Tibial artery (tissue), 4 donors: Measurements from ENCODE around the gene CCDC171.

Experiments
- DNase-seq, 2 donors: peaks; one replicate each; pipeline ENCODE4 v3.0.0-alpha.2; 2019
- H3K27ac ChIP-seq, 2 donors: fragments of 200-600 bp; sonication (generic) in 1 of 2; 1 replicate in 1 of 2; 2 replicates in 1 of 2; pipeline ENCODE4 v1.5.1; 2018 to 2019; ENCODE audit warnings: mild to moderate bottlenecking in 1 of 2
- H3K27me3 ChIP-seq, 2 donors: fragments of 200-600 bp; sonication (generic) in 1 of 2; one replicate each; pipeline versions ENCODE4 v1.5.1 to v1.6.0; 2016 to 2019
- H3K36me3 ChIP-seq, 3 donors: fragments of 200-600 bp; sonication (generic) in 2 of 3; one replicate each; pipeline ENCODE4 v1.5.1; 2016 to 2019; ENCODE audit warnings: mild to moderate bottlenecking in 2 of 3
- H3K4me1 ChIP-seq, 4 donors: fragments of 200-600 bp; sonication (generic) in 2 of 4; 1 replicate in 3 of 4; 2 replicates in 1 of 4; pipeline ENCODE4 v1.5.1; 2016 to 2019
- H3K4me3 ChIP-seq, 2 donors: fragments of 200-600 bp; sonication (generic) in 1 of 2; 1 replicate in 1 of 2; 2 replicates in 1 of 2; pipeline ENCODE4 v1.5.1; 2018 to 2019; ENCODE audit warnings: mild to moderate bottlenecking in 2 of 2
- H3K9me3 ChIP-seq, 3 donors: fragments of 200-600 bp; sonication (generic) in 1 of 3; one replicate each; pipeline ENCODE4 v1.5.1; 2016 to 2019
- CTCF ChIP-seq, 2 experiments: fragments of 200-600 bp in 1 of 2; fragments of 450-650 bp in 1 of 2; IDR thresholded peaks; one replicate each; pipeline ENCODE4 v1.5.1; 2017 to 2019; ENCODE audit warnings: antibody characterized with exemption in 2 of 2, mild to moderate bottlenecking in 1 of 2, moderate library complexity in 1 of 2
- intact Hi-C: fragments of 100-400 bp; cut with DNase I; formaldehyde crosslinking; loops from one replicate; pipeline ENCODE4 v1.15.0; 2023; ENCODE audit warnings: low total_unique reads

Gene CCDC171

GRCh38 chr9:16013366-16013765 lies 460.5 kb downstream of the CCDC171 start:
- intact Hi-C loops: no loop called here
- H3K4me1 ChIP-seq: no peaks in the 10 kb centered on the region
- peaks cover 4 to 9% (median 6%) of the 10 kb centered on the region in 3 donors for H3K9me3 ChIP-seq
- no peak overlapping the region for H3K27ac ChIP-seq
- no peak for TF ChIP-seq CTCF (IDR thresholded peaks at IDR 0.05)
- no peak overlapping the region for H3K4me3 ChIP-seq
- H3K36me3 ChIP-seq: no peaks in the 10 kb centered on the region
- no peak for DNase-seq
- H3K27me3 ChIP-seq: no peaks in the 10 kb centered on the region

- Histone ChIP-seq H3K9me3 (peaks cover 4 to 12% (median 6%) of the 10 kb centered on the region in 3 donors), H3K36me3 (no peaks in the 10 kb centered on the region), H3K27ac (no peak overlapping the region), H3K4me1 (no peaks in the 10 kb centered on the region), H3K4me3 (no peak overlapping the region), H3K27me3 (no peaks in the 10 kb centered on the region)
- no peak for DNase-seq
- no peak for TF ChIP-seq CTCF (IDR thresholded peaks at IDR 0.05)
- intact Hi-C loops: no loop called here
These were observed 461.0 kb downstream of the CCDC171 start for GRCh38 chr9:16013826-16014225.

GRCh38 chr9:16022228-16022627 lies 469.4 kb downstream of the CCDC171 start:
- no peak for DNase-seq
- H3K27me3 ChIP-seq: no peaks in the 10 kb centered on the region
- no peak for TF ChIP-seq CTCF (IDR thresholded peaks at IDR 0.05)

GRCh38 chr9:16023446-16023845 lies 470.6 kb downstream of the CCDC171 start:
- no peak for DNase-seq
- no peak overlapping the region for H3K27ac ChIP-seq
- intact Hi-C loops: no loop called here
- no peaks in the 10 kb centered on the region for H3K27me3 ChIP-seq
- peaks cover 0 to 3% (median 0%) of the 10 kb centered on the region in 3 donors for H3K9me3 ChIP-seq
- no peaks in the 10 kb centered on the region for H3K36me3 ChIP-seq
- H3K4me1 ChIP-seq: no peaks in the 10 kb centered on the region
- H3K4me3 ChIP-seq: no peak overlapping the region
- TF ChIP-seq CTCF (IDR thresholded peaks at IDR 0.05): no peak

More at GRCh38 chr9:16022228-16022627, 469.4 kb downstream of the CCDC171 start:
- H3K4me1 ChIP-seq: no peaks in the 10 kb centered on the region
- intact Hi-C loops: no loop called here
- peaks cover 4 to 12% (median 6%) of the 10 kb centered on the region in 3 donors for H3K9me3 ChIP-seq
- H3K4me3 ChIP-seq: no peak overlapping the region
- H3K36me3 ChIP-seq: no peaks in the 10 kb centered on the region
- no peak overlapping the region for H3K27ac ChIP-seq
